KOPT-K1 (cell line): ENCODE results near the gene GPRC5D.

Experiments
- H3K27ac ChIP-seq: fragments of 200-600 bp; sonication (generic); 2 replicates; pipeline ENCODE4 v1.5.1; 2016; ENCODE audit warnings: antibody characterized with exemption, mild to moderate bottlenecking, low read depth, low read length; ENCODE audit not compliant: poor library complexity, severe bottlenecking
- H3K36me3 ChIP-seq: fragments of 200-600 bp; sonication (generic); 2 replicates; pipeline ENCODE4 v1.5.1; 2017; ENCODE audit warnings: antibody characterized with exemption, mild to moderate bottlenecking, low read length, moderate library complexity; ENCODE audit not compliant: insufficient read depth
- H3K9me3 ChIP-seq: fragments of 200-600 bp; sonication (generic); 2 replicates; pipeline ENCODE4 v1.5.1; 2017; ENCODE audit warnings: antibody characterized with exemption, low read length, mild to moderate bottlenecking; ENCODE audit not compliant: insufficient read depth, poor library complexity, severe bottlenecking

GPRC5D gene

GRCh38 chr12:12933742-12934141 is 18.2 kb downstream of the GPRC5D start:
- no peaks in the 10 kb centered on the region for H3K36me3 ChIP-seq
- no peaks in the 10 kb centered on the region for H3K9me3 ChIP-seq
- no peak overlapping the region for H3K27ac ChIP-seq

- no peaks in the 10 kb centered on the region for H3K36me3 ChIP-seq
- H3K27ac ChIP-seq = no peak overlapping the region
- no peaks in the 10 kb centered on the region for H3K9me3 ChIP-seq
These were observed 21.2 kb downstream of the GPRC5D start for GRCh38 chr12:12930633-12931219.

GRCh38 chr12:12929696-12930095 is 22.3 kb downstream of the GPRC5D start:
- Histone ChIP-seq H3K27ac (no peak overlapping the region), H3K36me3 (no peaks in the 10 kb centered on the region), H3K9me3 (no peaks in the 10 kb centered on the region)

- no peaks in the 10 kb centered on the region for H3K36me3 ChIP-seq
These were observed 24.5 kb downstream of the GPRC5D start for GRCh38 chr12:12927211-12928079.

GRCh38 chr12:12926571-12927071 is 25.3 kb downstream of the GPRC5D start:
- Histone ChIP-seq H3K36me3 (no peaks in the 10 kb centered on the region), H3K27ac (no peak overlapping the region), H3K9me3 (no peaks in the 10 kb centered on the region)

More at GRCh38 chr12:12927211-12928079, 24.5 kb downstream of the GPRC5D start:
- Histone ChIP-seq H3K9me3 (no peaks in the 10 kb centered on the region), H3K27ac (no peak overlapping the region)

GRCh38 chr12:12925388-12925787 is 26.6 kb downstream of the GPRC5D start:
- no peaks in the 10 kb centered on the region for H3K9me3 ChIP-seq
- H3K27ac ChIP-seq = no peak overlapping the region
- no peaks in the 10 kb centered on the region for H3K36me3 ChIP-seq

- Histone ChIP-seq H3K36me3 (no peaks in the 10 kb centered on the region), H3K9me3 (no peaks in the 10 kb centered on the region), H3K27ac (no peak overlapping the region)
These were observed 27.8 kb downstream of the GPRC5D start for GRCh38 chr12:12924169-12924568.

- no peaks in the 10 kb centered on the region for H3K36me3 ChIP-seq
- no peaks in the 10 kb centered on the region for H3K9me3 ChIP-seq
- no peak overlapping the region for H3K27ac ChIP-seq
These were observed 29.0 kb downstream of the GPRC5D start for GRCh38 chr12:12922978-12923377.

GRCh38 chr12:12922191-12922616 is 29.8 kb downstream of the GPRC5D start:
- H3K36me3 ChIP-seq = no peaks in the 10 kb centered on the region
- no peaks in the 10 kb centered on the region for H3K9me3 ChIP-seq
- no peak overlapping the region for H3K27ac ChIP-seq

GRCh38 chr12:12919666-12920435 is 32.1 kb downstream of the GPRC5D start:
- H3K9me3 ChIP-seq = no peaks in the 10 kb centered on the region
- no peak overlapping the region for H3K27ac ChIP-seq
- H3K36me3 ChIP-seq = no peaks in the 10 kb centered on the region

- H3K9me3 ChIP-seq = no peaks in the 10 kb centered on the region
- H3K36me3 ChIP-seq = no peaks in the 10 kb centered on the region
- H3K27ac ChIP-seq = no peak overlapping the region
These were observed 33.1 kb downstream of the GPRC5D start for GRCh38 chr12:12918781-12919389.

- no peaks in the 10 kb centered on the region for H3K36me3 ChIP-seq
- H3K9me3 ChIP-seq = no peaks in the 10 kb centered on the region
- H3K27ac ChIP-seq = no peak overlapping the region
These were observed 34.5 kb downstream of the GPRC5D start for GRCh38 chr12:12917517-12917916.

GRCh38 chr12:12916135-12916944 is 35.6 kb downstream of the GPRC5D start:
- H3K27ac ChIP-seq = no peak overlapping the region
- H3K9me3 ChIP-seq = no peaks in the 10 kb centered on the region
- H3K36me3 ChIP-seq = no peaks in the 10 kb centered on the region

GRCh38 chr12:12915656-12916055 is 36.3 kb downstream of the GPRC5D start:
- H3K27ac ChIP-seq = no peak overlapping the region
- H3K36me3 ChIP-seq = no peaks in the 10 kb centered on the region
- H3K9me3 ChIP-seq = no peaks in the 10 kb centered on the region
